Loucy (cell line): Measurements from ENCODE around the gene CLMN.

ENCODE experiments used
- H2AFZ ChIP-seq: fragments of 200-600 bp; sonication (generic); 2 replicates; pipeline ENCODE4 v1.6.0; 2016; ENCODE audit warnings: antibody characterized with exemption, mild to moderate bottlenecking, low read length, moderate library complexity
- H3F3A ChIP-seq: fragments of 200-600 bp; 2 replicates; pipeline ENCODE4 v1.6.0; 2016; ENCODE audit warnings: antibody characterized with exemption, low read depth, mild to moderate bottlenecking
- H3K27me3 ChIP-seq: fragments of 200-600 bp; sonication (generic); 2 replicates; pipeline ENCODE4 v1.6.1; 2014; ENCODE audit warnings: low read length, mild to moderate bottlenecking; ENCODE audit not compliant: insufficient read depth, poor library complexity, severe bottlenecking
- H3K36me3 ChIP-seq: fragments of 200-600 bp; sonication (generic); 2 replicates; pipeline ENCODE4 v1.6.1; 2016; ENCODE audit warnings: low read length; ENCODE audit not compliant: insufficient read depth
- H3K4me1 ChIP-seq: fragments of 200-600 bp; sonication (generic); 2 replicates; pipeline ENCODE4 v1.5.1; 2014; ENCODE audit warnings: low read length, mild to moderate bottlenecking; ENCODE audit not compliant: insufficient read depth, poor library complexity, severe bottlenecking
- H3K4me2 ChIP-seq: fragments of 200-600 bp; sonication (generic); 2 replicates; pipeline ENCODE4 v1.6.0; 2014; ENCODE audit warnings: antibody characterized with exemption, low read length, low read depth, mild to moderate bottlenecking; ENCODE audit not compliant: poor library complexity, severe bottlenecking
- H3K4me3 ChIP-seq: fragments of 200-600 bp; sonication (generic); 2 replicates; pipeline ENCODE4 v1.5.1; 2014; ENCODE audit warnings: low read length, mild to moderate bottlenecking, mixed read lengths; ENCODE audit not compliant: poor library complexity, severe bottlenecking
- H3K79me2 ChIP-seq: fragments of 200-600 bp; sonication (generic); 2 replicates; pipeline ENCODE4 v1.6.1; 2014; ENCODE audit warnings: low read length; ENCODE audit not compliant: insufficient read depth
- H3K9ac ChIP-seq: fragments of 200-600 bp; sonication (generic); 2 replicates; pipeline ENCODE4 v1.6.0; 2014; ENCODE audit warnings: mild to moderate bottlenecking, low read depth, low read length, moderate library complexity; ENCODE audit not compliant: poor library complexity, severe bottlenecking
- H3K9me2 ChIP-seq: fragments of 200-600 bp; sonication (generic); replicated peaks from 2 replicates; pipeline ENCODE4 v1.6.1; 2016; ENCODE audit warnings: low read depth, low read length, mixed read lengths
- H3K9me3 ChIP-seq: fragments of 200-600 bp; sonication (generic); 2 replicates; pipeline ENCODE4 v1.6.1; 2014; ENCODE audit warnings: mild to moderate bottlenecking, antibody characterized with exemption, low read length, low read depth; ENCODE audit not compliant: insufficient read depth
- H4K20me1 ChIP-seq: fragments of 200-600 bp; sonication (generic); 2 replicates; pipeline ENCODE4 v1.6.0; 2014; ENCODE audit warnings: antibody characterized with exemption, low read length, mild to moderate bottlenecking; ENCODE audit not compliant: insufficient read depth, poor library complexity, severe bottlenecking
- EZH2phosphoT487 ChIP-seq: fragments of 200-600 bp; IDR thresholded peaks from 2 replicates; pipeline ENCODE4 v1.6.1; 2018; ENCODE audit warnings: antibody characterized with exemption, mild to moderate bottlenecking, moderate library complexity, borderline replicate concordance
- TF ChIP-seq, protein P1 (sequence below): fragments of 200-600 bp; sonication (generic); conservative IDR thresholded peaks from 2 replicates; pipeline ENCODE4 v1.5.1; 2014; ENCODE audit warnings: mild to moderate bottlenecking, antibody characterized with exemption, low read length

CLMN gene

DNA sequence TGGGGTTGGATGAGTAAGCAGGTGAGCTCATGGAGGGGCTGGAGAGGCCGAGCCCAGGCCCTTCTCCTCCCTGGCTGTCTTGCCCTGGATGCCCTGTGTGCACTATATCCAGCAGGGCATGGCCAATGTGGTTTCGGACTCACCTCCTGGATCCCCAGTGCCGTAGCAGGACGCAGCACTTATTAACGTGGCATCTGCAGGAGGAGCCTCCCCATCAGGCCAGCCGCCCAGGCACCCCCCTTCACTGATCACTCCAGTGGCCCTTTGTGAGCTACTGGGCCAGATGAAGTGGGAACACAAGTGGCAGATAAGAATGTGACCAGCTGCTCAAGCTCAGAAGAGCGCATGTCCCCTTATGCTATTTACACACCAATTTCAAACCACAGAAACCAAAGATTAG is 119.3 kb downstream of the CLMN start:
- Histone ChIP-seq H3K4me3 (no peak overlapping the region), H3K27me3 (no peaks in the 10 kb centered on the region), H3K9me3 (no peaks in the 10 kb centered on the region), H3K79me2 (no peaks in the 10 kb centered on the region), H4K20me1 (no peaks in the 10 kb centered on the region), H3K9ac (no peak overlapping the region), H3K9me2 (no peaks in the 10 kb centered on the region), H3F3A (no peaks in the 10 kb centered on the region), H2AFZ (no peak overlapping the region), H3K4me2 (no peak overlapping the region), H3K36me3 (no peaks in the 10 kb centered on the region), H3K4me1 (no peaks in the 10 kb centered on the region)
- no peak for TF ChIP-seq EZH2phosphoT487
- TF ChIP-seq, protein P1, sequence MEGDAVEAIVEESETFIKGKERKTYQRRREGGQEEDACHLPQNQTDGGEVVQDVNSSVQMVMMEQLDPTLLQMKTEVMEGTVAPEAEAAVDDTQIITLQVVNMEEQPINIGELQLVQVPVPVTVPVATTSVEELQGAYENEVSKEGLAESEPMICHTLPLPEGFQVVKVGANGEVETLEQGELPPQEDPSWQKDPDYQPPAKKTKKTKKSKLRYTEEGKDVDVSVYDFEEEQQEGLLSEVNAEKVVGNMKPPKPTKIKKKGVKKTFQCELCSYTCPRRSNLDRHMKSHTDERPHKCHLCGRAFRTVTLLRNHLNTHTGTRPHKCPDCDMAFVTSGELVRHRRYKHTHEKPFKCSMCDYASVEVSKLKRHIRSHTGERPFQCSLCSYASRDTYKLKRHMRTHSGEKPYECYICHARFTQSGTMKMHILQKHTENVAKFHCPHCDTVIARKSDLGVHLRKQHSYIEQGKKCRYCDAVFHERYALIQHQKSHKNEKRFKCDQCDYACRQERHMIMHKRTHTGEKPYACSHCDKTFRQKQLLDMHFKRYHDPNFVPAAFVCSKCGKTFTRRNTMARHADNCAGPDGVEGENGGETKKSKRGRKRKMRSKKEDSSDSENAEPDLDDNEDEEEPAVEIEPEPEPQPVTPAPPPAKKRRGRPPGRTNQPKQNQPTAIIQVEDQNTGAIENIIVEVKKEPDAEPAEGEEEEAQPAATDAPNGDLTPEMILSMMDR, result no peak

DNA sequence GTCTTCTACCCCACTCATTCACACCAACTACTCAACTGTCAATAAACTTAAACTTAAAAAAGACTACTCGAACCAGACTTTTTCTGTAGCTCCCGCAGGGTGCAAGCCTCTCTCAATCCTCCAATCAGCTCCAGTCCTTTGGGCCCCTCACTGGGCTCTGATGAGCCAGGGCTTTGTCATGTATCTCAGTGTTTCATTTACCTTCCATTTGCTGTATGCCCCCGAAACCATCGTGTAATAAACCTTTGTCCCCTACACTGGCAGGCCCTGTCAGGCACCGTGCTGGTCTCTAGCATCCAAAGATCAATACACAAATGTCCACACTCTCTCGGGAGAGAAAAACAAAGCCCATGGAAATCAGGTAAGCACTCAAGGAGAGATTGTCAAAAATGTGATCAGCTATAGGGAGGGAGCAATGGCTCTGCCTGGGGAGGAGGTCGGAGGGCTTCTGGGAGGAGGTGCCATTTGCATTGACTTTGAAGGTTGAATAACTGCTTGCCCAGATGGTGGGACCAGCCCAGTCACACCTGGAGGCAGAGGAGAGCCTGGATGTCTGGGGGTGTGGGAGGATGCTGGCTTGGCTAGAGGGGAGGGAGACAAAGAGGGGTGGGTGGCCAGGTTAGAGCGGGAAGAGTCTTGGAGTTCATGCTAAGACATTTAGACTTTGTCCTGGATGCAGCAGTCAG is 120.3 kb downstream of the CLMN start:
- Histone ChIP-seq H3K9me2 (no peaks in the 10 kb centered on the region), H3K9me3 (no peaks in the 10 kb centered on the region), H4K20me1 (no peaks in the 10 kb centered on the region), H3K4me2 (no peak overlapping the region), H3K36me3 (no peaks in the 10 kb centered on the region), H3K79me2 (no peaks in the 10 kb centered on the region), H3K4me3 (no peak overlapping the region), H3K9ac (no peak overlapping the region), H3F3A (no peaks in the 10 kb centered on the region), H2AFZ (no peak overlapping the region), H3K27me3 (no peaks in the 10 kb centered on the region), H3K4me1 (no peaks in the 10 kb centered on the region)
- no peak for TF ChIP-seq EZH2phosphoT487
- TF ChIP-seq, protein P1, result no peak

DNA sequence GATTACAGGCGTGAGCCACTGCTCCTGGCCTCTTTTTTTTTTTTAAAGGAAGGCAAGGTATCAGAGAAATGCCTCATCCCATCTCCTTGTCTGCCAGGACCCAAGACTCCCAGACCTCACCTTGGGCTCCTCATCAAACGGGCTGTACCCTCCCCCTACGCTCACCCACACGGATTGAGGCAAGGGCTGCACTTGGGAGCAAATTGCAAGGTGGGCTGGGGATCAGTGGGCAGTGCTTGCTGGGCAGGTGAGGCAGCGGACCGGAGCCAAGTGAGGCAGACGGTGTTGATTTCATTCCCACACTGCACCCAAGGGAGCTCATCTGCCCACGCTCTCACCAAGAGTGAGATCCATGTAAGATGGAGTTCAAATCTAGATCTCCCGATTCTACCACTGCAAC is 121.4 kb downstream of the CLMN start:
- Histone ChIP-seq H2AFZ (no peak overlapping the region), H3K9me2 (no peaks in the 10 kb centered on the region), H3K9ac (no peak overlapping the region), H3F3A (no peaks in the 10 kb centered on the region), H3K27me3 (no peaks in the 10 kb centered on the region), H3K4me1 (no peaks in the 10 kb centered on the region), H3K4me2 (no peak overlapping the region), H3K79me2 (no peaks in the 10 kb centered on the region), H3K4me3 (no peak overlapping the region), H3K9me3 (no peaks in the 10 kb centered on the region), H4K20me1 (no peaks in the 10 kb centered on the region), H3K36me3 (no peaks in the 10 kb centered on the region)
- TF ChIP-seq, protein P1, result no peak
- TF ChIP-seq EZH2phosphoT487, result no peak
